Measurements from ENCODE around the gene TTR.

The TTR gene

GRCh38 chr18:31557446-31557845 lies 34.2 kb upstream of the TTR start:
- H3K9me3 ChIP-seq (replicated peaks in 1 of 2; ENCODE audit: control insufficient read depth in 2 of 2, insufficient read depth in 1 of 2, low read depth in 1 of 2, low read length in 2 of 2), result no peaks in the 10 kb centered on the region
- no peak overlapping the region for H2AFZ ChIP-seq (ENCODE audit: low read length)
- no peak overlapping the region for H3K4me3 ChIP-seq (ENCODE audit: low read length in 2 of 2)
- no peak overlapping the region for H3K27ac ChIP-seq (replicated peaks; ENCODE audit: low read length)
- H4K91ac ChIP-seq (ENCODE audit: low read depth, low read length, poor library complexity), result no peak overlapping the region
- H3K4ac ChIP-seq (ENCODE audit: low read length), result no peak overlapping the region
- H3K79me1 ChIP-seq (ENCODE audit: low read depth, low read length), result no peaks in the 10 kb centered on the region
- H2BK120ac ChIP-seq (ENCODE audit: low read depth, low read length), result no peak overlapping the region
- no peak overlapping the region for H3K14ac ChIP-seq (ENCODE audit: low read length)
- no peak for DNase-seq (ENCODE audit: low spot score)
- H3K18ac ChIP-seq (ENCODE audit: low read length), result no peak overlapping the region
- H2BK5ac ChIP-seq (ENCODE audit: low read length), result no peak overlapping the region
- no peak overlapping the region for H4K8ac ChIP-seq (ENCODE audit: low read depth, low read length)
- no peak overlapping the region for H3K4me2 ChIP-seq (ENCODE audit: insufficient read depth, low read length, poor library complexity, severe bottlenecking)
- H2BK12ac ChIP-seq (ENCODE audit: low read length), result no peak overlapping the region
- H3K27me3 ChIP-seq (ENCODE audit: control insufficient read depth in 3 of 3, insufficient read depth in 3 of 3, low read depth in 1 of 3, low read length in 3 of 3), result peaks cover 0 to 4% (median 0%) of the 10 kb centered on the region in 3 experiments
- no peak overlapping the region for H3K9ac ChIP-seq (ENCODE audit: low read depth, low read length, poor library complexity)
- H3K23ac ChIP-seq (ENCODE audit: low read depth, low read length, poor library complexity), result no peak overlapping the region
- H2BK15ac ChIP-seq (ENCODE audit: low read length), result no peak overlapping the region
- no peaks in the 10 kb centered on the region for H3K36me3 ChIP-seq (replicated peaks in 1 of 2; ENCODE audit: control insufficient read depth in 2 of 2, insufficient read depth in 2 of 2, low read length in 2 of 2)
- H3K4me1 ChIP-seq (ENCODE audit: control insufficient read depth in 2 of 2, insufficient read depth in 1 of 2, low read depth in 1 of 2, low read length in 2 of 2), result no peaks in the 10 kb centered on the region
- no peak overlapping the region for H2AK5ac ChIP-seq (ENCODE audit: low read depth, low read length)
- WGBS, 2 donors (ENCODE audit: extremely low coverage in 2 of 2, insufficient read length in 2 of 2, insufficient replicate concordance in 1 of 2), result no CpG with 5 or more reads among the region's 3 CpGs

GRCh38 chr18:31558567-31558966 lies 33.1 kb upstream of the TTR start:
- H3K4me3 ChIP-seq (ENCODE audit: low read length in 2 of 2), result no peak overlapping the region
- H4K91ac ChIP-seq (ENCODE audit: low read depth, low read length, poor library complexity), result no peak overlapping the region
- no peaks in the 10 kb centered on the region for H3K79me1 ChIP-seq (ENCODE audit: low read depth, low read length)
- H3K27ac ChIP-seq (replicated peaks; ENCODE audit: low read length), result no peak overlapping the region
- no peak overlapping the region for H2BK5ac ChIP-seq (ENCODE audit: low read length)
- no peak overlapping the region for H4K8ac ChIP-seq (ENCODE audit: low read depth, low read length)
- H2AFZ ChIP-seq (ENCODE audit: low read length), result no peak overlapping the region
- no peak overlapping the region for H3K4me2 ChIP-seq (ENCODE audit: insufficient read depth, low read length, poor library complexity, severe bottlenecking)
- H3K9me3 ChIP-seq (replicated peaks in 1 of 2; ENCODE audit: control insufficient read depth in 2 of 2, insufficient read depth in 1 of 2, low read depth in 1 of 2, low read length in 2 of 2), result no peaks in the 10 kb centered on the region
- no peak overlapping the region for H3K18ac ChIP-seq (ENCODE audit: low read length)
- no peaks in the 10 kb centered on the region for H3K36me3 ChIP-seq (replicated peaks in 1 of 2; ENCODE audit: control insufficient read depth in 2 of 2, insufficient read depth in 2 of 2, low read length in 2 of 2)
- no CpG with 5 or more reads among the region's 9 CpGs for WGBS, 2 donors (ENCODE audit: extremely low coverage in 2 of 2, insufficient read length in 2 of 2, insufficient replicate concordance in 1 of 2)
- H3K9ac ChIP-seq (ENCODE audit: low read depth, low read length, poor library complexity), result no peak overlapping the region
- no peak overlapping the region for H2BK12ac ChIP-seq (ENCODE audit: low read length)
- H2BK15ac ChIP-seq (ENCODE audit: low read length), result no peak overlapping the region
- no peak overlapping the region for H3K14ac ChIP-seq (ENCODE audit: low read length)
- H3K23ac ChIP-seq (ENCODE audit: low read depth, low read length, poor library complexity), result no peak overlapping the region
- H2BK120ac ChIP-seq (ENCODE audit: low read depth, low read length), result no peak overlapping the region
- H3K4ac ChIP-seq (ENCODE audit: low read length), result no peak overlapping the region
- H3K4me1 ChIP-seq (ENCODE audit: control insufficient read depth in 2 of 2, insufficient read depth in 1 of 2, low read depth in 1 of 2, low read length in 2 of 2), result no peaks in the 10 kb centered on the region
- H3K27me3 ChIP-seq (ENCODE audit: control insufficient read depth in 3 of 3, insufficient read depth in 3 of 3, low read depth in 1 of 3, low read length in 3 of 3), result peaks cover 0 to 4% (median 0%) of the 10 kb centered on the region in 3 experiments
- no peak for DNase-seq (ENCODE audit: low spot score)
- no peak overlapping the region for H2AK5ac ChIP-seq (ENCODE audit: low read depth, low read length)

GRCh38 chr18:31562726-31563125 lies 29.0 kb upstream of the TTR start:
- no peak overlapping the region for H2BK120ac ChIP-seq (ENCODE audit: low read depth, low read length)
- H3K27me3 ChIP-seq (ENCODE audit: control insufficient read depth in 3 of 3, insufficient read depth in 3 of 3, low read depth in 1 of 3, low read length in 3 of 3), result no peaks in the 10 kb centered on the region
- H3K27ac ChIP-seq (replicated peaks; ENCODE audit: low read length), result no peak overlapping the region
- peaks cover 0 to 2% of the 10 kb centered on the region in 2 donors for H3K4me1 ChIP-seq (ENCODE audit: control insufficient read depth in 2 of 2, insufficient read depth in 1 of 2, low read depth in 1 of 2, low read length in 2 of 2)
- H3K14ac ChIP-seq (ENCODE audit: low read length), result no peak overlapping the region
- H3K9me3 ChIP-seq (replicated peaks in 1 of 2; ENCODE audit: control insufficient read depth in 2 of 2, insufficient read depth in 1 of 2, low read depth in 1 of 2, low read length in 2 of 2), result no peaks in the 10 kb centered on the region
- WGBS, 2 donors (ENCODE audit: extremely low coverage in 2 of 2, insufficient read length in 2 of 2, insufficient replicate concordance in 1 of 2), result no CpG with 5 or more reads among the region's 4 CpGs
- DNase-seq (ENCODE audit: low spot score), result no peak
- no peak overlapping the region for H3K9ac ChIP-seq (ENCODE audit: low read depth, low read length, poor library complexity)
- H2AFZ ChIP-seq (ENCODE audit: low read length), result no peak overlapping the region
- H2BK12ac ChIP-seq (ENCODE audit: low read length), result no peak overlapping the region
- no peak overlapping the region for H3K4ac ChIP-seq (ENCODE audit: low read length)
- H2BK5ac ChIP-seq (ENCODE audit: low read length), result no peak overlapping the region
- H3K23ac ChIP-seq (ENCODE audit: low read depth, low read length, poor library complexity), result no peak overlapping the region
- H3K36me3 ChIP-seq (replicated peaks in 1 of 2; ENCODE audit: control insufficient read depth in 2 of 2, insufficient read depth in 2 of 2, low read length in 2 of 2), result no peaks in the 10 kb centered on the region
- no peak overlapping the region for H2AK5ac ChIP-seq (ENCODE audit: low read depth, low read length)
- no peak overlapping the region for H3K18ac ChIP-seq (ENCODE audit: low read length)
- H2BK15ac ChIP-seq (ENCODE audit: low read length), result no peak overlapping the region
- H3K4me3 ChIP-seq (ENCODE audit: low read length in 2 of 2), result no peak overlapping the region
- H3K79me1 ChIP-seq (ENCODE audit: low read depth, low read length), result no peaks in the 10 kb centered on the region
- H4K91ac ChIP-seq (ENCODE audit: low read depth, low read length, poor library complexity), result no peak overlapping the region
- H4K8ac ChIP-seq (ENCODE audit: low read depth, low read length), result no peak overlapping the region
- no peak overlapping the region for H3K4me2 ChIP-seq (ENCODE audit: insufficient read depth, low read length, poor library complexity, severe bottlenecking)

GRCh38 chr18:31563778-31564177 lies 27.9 kb upstream of the TTR start:
- H4K91ac ChIP-seq (ENCODE audit: low read depth, low read length, poor library complexity), result no peak overlapping the region
- DNase-seq (ENCODE audit: low spot score), result no peak
- H3K79me1 ChIP-seq (ENCODE audit: low read depth, low read length), result no peaks in the 10 kb centered on the region
- H2AFZ ChIP-seq (ENCODE audit: low read length), result no peak overlapping the region
- no peak overlapping the region for H3K9ac ChIP-seq (ENCODE audit: low read depth, low read length, poor library complexity)
- no peak overlapping the region for H3K4me2 ChIP-seq (ENCODE audit: insufficient read depth, low read length, poor library complexity, severe bottlenecking)
- no peak overlapping the region for H2BK5ac ChIP-seq (ENCODE audit: low read length)
- no peak overlapping the region for H2AK5ac ChIP-seq (ENCODE audit: low read depth, low read length)
- H3K4ac ChIP-seq (ENCODE audit: low read length), result no peak overlapping the region
- WGBS, 2 donors (ENCODE audit: extremely low coverage in 2 of 2, insufficient read length in 2 of 2, insufficient replicate concordance in 1 of 2), result no CpG with 5 or more reads among the region's 1 CpG
- H3K27me3 ChIP-seq (ENCODE audit: control insufficient read depth in 3 of 3, insufficient read depth in 3 of 3, low read depth in 1 of 3, low read length in 3 of 3), result no peaks in the 10 kb centered on the region
- H3K4me3 ChIP-seq (ENCODE audit: low read length in 2 of 2), result no peak overlapping the region
- H2BK12ac ChIP-seq (ENCODE audit: low read length), result no peak overlapping the region
- no peak overlapping the region for H3K23ac ChIP-seq (ENCODE audit: low read depth, low read length, poor library complexity)
- no peak overlapping the region for H3K14ac ChIP-seq (ENCODE audit: low read length)
- no peaks in the 10 kb centered on the region for H3K9me3 ChIP-seq (replicated peaks in 1 of 2; ENCODE audit: control insufficient read depth in 2 of 2, insufficient read depth in 1 of 2, low read depth in 1 of 2, low read length in 2 of 2)
- H2BK15ac ChIP-seq (ENCODE audit: low read length), result no peak overlapping the region
- H3K27ac ChIP-seq (replicated peaks; ENCODE audit: low read length), result no peak overlapping the region
- peaks cover 0 to 2% of the 10 kb centered on the region in 2 donors for H3K4me1 ChIP-seq (ENCODE audit: control insufficient read depth in 2 of 2, insufficient read depth in 1 of 2, low read depth in 1 of 2, low read length in 2 of 2)
- no peaks in the 10 kb centered on the region for H3K36me3 ChIP-seq (replicated peaks in 1 of 2; ENCODE audit: control insufficient read depth in 2 of 2, insufficient read depth in 2 of 2, low read length in 2 of 2)
- H4K8ac ChIP-seq (ENCODE audit: low read depth, low read length), result no peak overlapping the region
- H3K18ac ChIP-seq (ENCODE audit: low read length), result no peak overlapping the region
- no peak overlapping the region for H2BK120ac ChIP-seq (ENCODE audit: low read depth, low read length)

Data from neuronal stem cell (in vitro differentiated cells).